GM23338 (cell line): ENCODE measurements around the gene DOCK1. TPM values are rescaled to one million over a fixed set of nuclear protein-coding genes. Genes with fewer than 3 reads are reported as not detected.

Experiments used
- ATAC-seq: fragments of 200-7000 bp; cut with Tn5 transposase; 3 replicates; pipeline ENCODE4 v1.9.1; 2020
- DNase-seq: peaks from one replicate; pipeline ENCODE4 v3.0.0-alpha.2; 2015; ENCODE audit warnings: low spot score
- H2AFZ ChIP-seq: fragments of 200-600 bp; sonication (generic); 2 replicates; pipeline ENCODE4 v1.8.0; 2016; ENCODE audit warnings: antibody characterized with exemption, mild to moderate bottlenecking, moderate library complexity
- H3F3A ChIP-seq: fragments of 200-600 bp; sonication (generic); replicated peaks from 2 replicates; pipeline ENCODE4 v1.8.0; 2017; ENCODE audit warnings: antibody characterized with exemption, mixed run types, low read depth
- H3K27ac ChIP-seq: fragments of 200-600 bp; sonication (generic); 2 replicates; pipeline ENCODE4 v1.6.1; 2016; ENCODE audit warnings: low read depth
- H3K27me3 ChIP-seq: fragments of 200-600 bp; sonication (generic); 2 replicates; pipeline ENCODE4 v1.8.0; 2016; ENCODE audit warnings: mild to moderate bottlenecking, mixed run types, moderate library complexity; ENCODE audit not compliant: insufficient read depth
- H3K36me3 ChIP-seq: fragments of 200-600 bp; sonication (generic); 2 replicates; pipeline ENCODE4 v1.8.0; 2016; ENCODE audit warnings: mild to moderate bottlenecking; ENCODE audit not compliant: insufficient read depth
- H3K4me1 ChIP-seq: fragments of 200-600 bp; sonication (generic); 2 replicates; pipeline ENCODE4 v1.8.0; 2016; ENCODE audit warnings: mild to moderate bottlenecking, moderate library complexity; ENCODE audit not compliant: insufficient read depth
- H3K4me2 ChIP-seq: fragments of 200-600 bp; sonication (generic); 2 replicates; pipeline ENCODE4 v1.7.1; 2017; ENCODE audit warnings: mixed run types
- H3K4me3 ChIP-seq: fragments of 200-600 bp; sonication (generic); 2 replicates; pipeline ENCODE4 v1.6.1; 2016; ENCODE audit warnings: mixed run types
- H3K79me2 ChIP-seq: fragments of 200-600 bp; sonication (generic); replicated peaks from 2 replicates; pipeline ENCODE4 v1.8.0; 2017; ENCODE audit warnings: mild to moderate bottlenecking; ENCODE audit not compliant: insufficient read depth
- H3K9me2 ChIP-seq: fragments of 200-600 bp; sonication (generic); 2 replicates; pipeline ENCODE4 v1.8.0; 2017; ENCODE audit not compliant: insufficient read depth
- H4K20me1 ChIP-seq: fragments of 200-600 bp; sonication (generic); replicated peaks from 2 replicates; pipeline ENCODE4 v1.8.0; 2017; ENCODE audit warnings: mild to moderate bottlenecking; ENCODE audit not compliant: insufficient read depth
- H3K27ac Mint-ChIP-seq: 2 replicates; pipeline ENCODE4 v1.8.0; 2020; ENCODE audit warnings: inconsistent platforms, mild to moderate bottlenecking, moderate library complexity, mixed read lengths
- H3K27me3 Mint-ChIP-seq: 3 replicates; pipeline ENCODE4 v1.8.0; 2022; ENCODE audit warnings: low read depth, mild to moderate bottlenecking, moderate library complexity, mixed read lengths, inconsistent platforms; ENCODE audit not compliant: insufficient read depth, poor library complexity
- H3K36me3 Mint-ChIP-seq: 3 replicates; pipeline ENCODE4 v1.8.0; 2021; ENCODE audit warnings: low read depth, mild to moderate bottlenecking, inconsistent platforms, moderate library complexity, mixed read lengths
- H3K4me1 Mint-ChIP-seq: 3 replicates; pipeline ENCODE4 v1.8.0; 2020; ENCODE audit warnings: mild to moderate bottlenecking, inconsistent platforms, mixed read lengths
- H3K4me3 Mint-ChIP-seq: 3 replicates; pipeline ENCODE4 v1.8.0; 2021; ENCODE audit warnings: moderate library complexity, mild to moderate bottlenecking, inconsistent platforms, mixed read lengths
- H3K9me3 Mint-ChIP-seq: 3 replicates; pipeline ENCODE4 v1.8.0; 2020; ENCODE audit warnings: moderate library complexity, mild to moderate bottlenecking, inconsistent platforms, mixed read lengths
- CREB1 ChIP-seq: fragments of 250-450 bp; sonication (Bioruptor Pico); IDR thresholded peaks from 2 replicates; pipeline ENCODE4 v1.5.0; 2020; ENCODE audit warnings: low read depth, mild to moderate bottlenecking, moderate library complexity
- EZH2 ChIP-seq: fragments of 200-600 bp; sonication (generic); IDR thresholded peaks from one replicate; pipeline ENCODE4 v1.8.0; 2017; ENCODE audit warnings: antibody characterized with exemption, mild to moderate bottlenecking, low read depth; ENCODE audit not compliant: unreplicated experiment
- EZH2phosphoT487 ChIP-seq: fragments of 200-600 bp; sonication (generic); IDR thresholded peaks from one replicate; pipeline ENCODE4 v1.8.1; 2018; ENCODE audit warnings: antibody characterized with exemption; ENCODE audit not compliant: unreplicated experiment
- JUNB ChIP-seq: IDR thresholded peaks from one replicate; pipeline ENCODE4 v1.6.1; 2016; ENCODE audit warnings: antibody characterized with exemption; ENCODE audit not compliant: unreplicated experiment
- NANOG ChIP-seq: IDR thresholded peaks from 2 replicates; pipeline ENCODE4 v1.6.1; 2016; ENCODE audit warnings: antibody characterized with exemption, borderline replicate concordance
- POLR2AphosphoS5 ChIP-seq: IDR thresholded peaks from 2 replicates; pipeline ENCODE4 v1.6.1; 2016; ENCODE audit warnings: antibody characterized with exemption, low read depth
- STAT1 ChIP-seq: IDR thresholded peaks from one replicate; pipeline ENCODE4 v1.6.1; 2016; ENCODE audit warnings: antibody characterized with exemption; ENCODE audit not compliant: unreplicated experiment
- ZNF114 ChIP-seq: fragments of 250-450 bp; sonication (Bioruptor Pico); IDR thresholded peaks from 2 replicates; pipeline ENCODE4 v1.5.0; 2020; ENCODE audit warnings: mild to moderate bottlenecking, moderate library complexity
- ZNF331 ChIP-seq: fragments of 250-450 bp; sonication (Bioruptor Pico); IDR thresholded peaks from 2 replicates; pipeline ENCODE4 v1.5.0; 2020; ENCODE audit warnings: low read depth, mild to moderate bottlenecking, moderate library complexity
- polyA plus RNA-seq: library from polyadenylated mRNA; unstranded; fragments of >200 nt; fragmentation: Nextera tagmentation; extraction: Ambion mirVana; gene quantifications from 2 replicates; pipeline ENCODE4 v1.2.1, GENCODE V29; 2016
- total RNA-seq: library from RNA; depleted of rRNA; stranded (reverse); fragments of >200 nt; shearing (Covaris generic); gene quantifications from 2 replicates; pipeline ENCODE4 v1.2.3, GENCODE V29; 2014
- TF ChIP-seq, protein P1 (sequence below), 2 experiments: fragments of 200-600 bp in 1 of 2; sonication (generic) in 1 of 2; conservative IDR thresholded peaks; 2 replicates each; pipeline versions ENCODE4 v1.5.1 to v1.6.1; 2016 to 2017; ENCODE audit warnings: antibody characterized with exemption in 2 of 2, low read depth in 2 of 2, mild to moderate bottlenecking in 2 of 2, moderate library complexity in 1 of 2
- TF ChIP-seq, protein P2 (sequence below): IDR thresholded peaks from 2 replicates; pipeline ENCODE4 v1.6.1; 2016; ENCODE audit warnings: antibody characterized with exemption
- TF ChIP-seq, protein P3 (sequence below): IDR thresholded peaks from one replicate; pipeline ENCODE4 v1.6.1; 2018; ENCODE audit warnings: antibody characterized with exemption; ENCODE audit not compliant: unreplicated experiment
- TF ChIP-seq, protein P4 (sequence below): fragments of 250-450 bp; sonication (Bioruptor Pico); IDR thresholded peaks from 2 replicates; pipeline ENCODE4 v1.5.0; 2020; ENCODE audit warnings: mild to moderate bottlenecking, moderate library complexity

Gene DOCK1
- total and polyA plus RNA-seq, 2 experiments from 2014 or later = 13.2 to 55.3 TPM

DNA sequence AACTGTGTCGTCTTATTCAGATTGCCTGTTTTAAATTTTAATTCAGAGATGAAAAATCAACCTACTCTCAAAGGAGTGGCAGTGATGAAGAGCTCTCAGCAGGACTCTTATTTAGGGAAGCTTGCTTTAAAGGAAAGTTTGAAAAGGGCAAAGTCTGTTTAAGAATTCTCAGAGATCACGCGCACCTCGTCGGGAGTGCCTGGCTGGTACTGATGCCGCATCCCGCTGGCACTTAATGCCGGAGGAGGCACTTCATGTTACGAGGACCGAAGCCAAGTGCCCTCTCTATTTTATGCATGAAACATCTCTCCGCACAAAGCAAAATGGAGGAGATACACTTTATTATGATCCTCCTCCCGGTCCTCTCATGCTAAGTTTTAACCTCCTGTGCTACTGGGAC is 362.2 kb downstream of the DOCK1 start:
- Histone ChIP-seq H3K27ac (no peak overlapping the region), H3K27me3 (no peaks in the 10 kb centered on the region), H4K20me1 (0 out of 2 replicates have a peak, but pooled peaks cover 2% of the 10 kb centered on the region), H3K4me2 (no peak overlapping the region), H3K36me3 (no peaks in the 10 kb centered on the region), H3K79me2 (no peaks in the 10 kb centered on the region), H3K4me1 (no peaks in the 10 kb centered on the region), H2AFZ (no peak overlapping the region), H3F3A (no peaks in the 10 kb centered on the region), H3K9me2 (no peaks in the 10 kb centered on the region), H3K4me3 (no peak overlapping the region)
- peaks cover 9% of the 10 kb centered on the region for H3K4me1 Mint-ChIP-seq
- no peaks in the 10 kb centered on the region for H3K27me3 Mint-ChIP-seq
- no peak for ATAC-seq
- H3K9me3 Mint-ChIP-seq = no peaks in the 10 kb centered on the region
- no peak overlapping the region for H3K4me3 Mint-ChIP-seq
- H3K36me3 Mint-ChIP-seq = peaks cover 5% of the 10 kb centered on the region; the same call in 2 of the 3 replicates
- no peak overlapping the region for H3K27ac Mint-ChIP-seq
- TF ChIP-seq, protein P1, sequence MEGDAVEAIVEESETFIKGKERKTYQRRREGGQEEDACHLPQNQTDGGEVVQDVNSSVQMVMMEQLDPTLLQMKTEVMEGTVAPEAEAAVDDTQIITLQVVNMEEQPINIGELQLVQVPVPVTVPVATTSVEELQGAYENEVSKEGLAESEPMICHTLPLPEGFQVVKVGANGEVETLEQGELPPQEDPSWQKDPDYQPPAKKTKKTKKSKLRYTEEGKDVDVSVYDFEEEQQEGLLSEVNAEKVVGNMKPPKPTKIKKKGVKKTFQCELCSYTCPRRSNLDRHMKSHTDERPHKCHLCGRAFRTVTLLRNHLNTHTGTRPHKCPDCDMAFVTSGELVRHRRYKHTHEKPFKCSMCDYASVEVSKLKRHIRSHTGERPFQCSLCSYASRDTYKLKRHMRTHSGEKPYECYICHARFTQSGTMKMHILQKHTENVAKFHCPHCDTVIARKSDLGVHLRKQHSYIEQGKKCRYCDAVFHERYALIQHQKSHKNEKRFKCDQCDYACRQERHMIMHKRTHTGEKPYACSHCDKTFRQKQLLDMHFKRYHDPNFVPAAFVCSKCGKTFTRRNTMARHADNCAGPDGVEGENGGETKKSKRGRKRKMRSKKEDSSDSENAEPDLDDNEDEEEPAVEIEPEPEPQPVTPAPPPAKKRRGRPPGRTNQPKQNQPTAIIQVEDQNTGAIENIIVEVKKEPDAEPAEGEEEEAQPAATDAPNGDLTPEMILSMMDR (conservative IDR thresholded peaks at IDR 0.05; ENCODE audit: low read depth in 2 of 2) = no peak
- TF ChIP-seq, protein P2, sequence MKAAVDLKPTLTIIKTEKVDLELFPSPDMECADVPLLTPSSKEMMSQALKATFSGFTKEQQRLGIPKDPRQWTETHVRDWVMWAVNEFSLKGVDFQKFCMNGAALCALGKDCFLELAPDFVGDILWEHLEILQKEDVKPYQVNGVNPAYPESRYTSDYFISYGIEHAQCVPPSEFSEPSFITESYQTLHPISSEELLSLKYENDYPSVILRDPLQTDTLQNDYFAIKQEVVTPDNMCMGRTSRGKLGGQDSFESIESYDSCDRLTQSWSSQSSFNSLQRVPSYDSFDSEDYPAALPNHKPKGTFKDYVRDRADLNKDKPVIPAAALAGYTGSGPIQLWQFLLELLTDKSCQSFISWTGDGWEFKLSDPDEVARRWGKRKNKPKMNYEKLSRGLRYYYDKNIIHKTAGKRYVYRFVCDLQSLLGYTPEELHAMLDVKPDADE = no peak
- no peak for TF ChIP-seq ZNF114 (CRISPR knock-in tag)
- TF ChIP-seq, protein P3, sequence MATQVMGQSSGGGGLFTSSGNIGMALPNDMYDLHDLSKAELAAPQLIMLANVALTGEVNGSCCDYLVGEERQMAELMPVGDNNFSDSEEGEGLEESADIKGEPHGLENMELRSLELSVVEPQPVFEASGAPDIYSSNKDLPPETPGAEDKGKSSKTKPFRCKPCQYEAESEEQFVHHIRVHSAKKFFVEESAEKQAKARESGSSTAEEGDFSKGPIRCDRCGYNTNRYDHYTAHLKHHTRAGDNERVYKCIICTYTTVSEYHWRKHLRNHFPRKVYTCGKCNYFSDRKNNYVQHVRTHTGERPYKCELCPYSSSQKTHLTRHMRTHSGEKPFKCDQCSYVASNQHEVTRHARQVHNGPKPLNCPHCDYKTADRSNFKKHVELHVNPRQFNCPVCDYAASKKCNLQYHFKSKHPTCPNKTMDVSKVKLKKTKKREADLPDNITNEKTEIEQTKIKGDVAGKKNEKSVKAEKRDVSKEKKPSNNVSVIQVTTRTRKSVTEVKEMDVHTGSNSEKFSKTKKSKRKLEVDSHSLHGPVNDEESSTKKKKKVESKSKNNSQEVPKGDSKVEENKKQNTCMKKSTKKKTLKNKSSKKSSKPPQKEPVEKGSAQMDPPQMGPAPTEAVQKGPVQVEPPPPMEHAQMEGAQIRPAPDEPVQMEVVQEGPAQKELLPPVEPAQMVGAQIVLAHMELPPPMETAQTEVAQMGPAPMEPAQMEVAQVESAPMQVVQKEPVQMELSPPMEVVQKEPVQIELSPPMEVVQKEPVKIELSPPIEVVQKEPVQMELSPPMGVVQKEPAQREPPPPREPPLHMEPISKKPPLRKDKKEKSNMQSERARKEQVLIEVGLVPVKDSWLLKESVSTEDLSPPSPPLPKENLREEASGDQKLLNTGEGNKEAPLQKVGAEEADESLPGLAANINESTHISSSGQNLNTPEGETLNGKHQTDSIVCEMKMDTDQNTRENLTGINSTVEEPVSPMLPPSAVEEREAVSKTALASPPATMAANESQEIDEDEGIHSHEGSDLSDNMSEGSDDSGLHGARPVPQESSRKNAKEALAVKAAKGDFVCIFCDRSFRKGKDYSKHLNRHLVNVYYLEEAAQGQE = no peak
- no peak for TF ChIP-seq JUNB
- TF ChIP-seq STAT1 = no peak
- TF ChIP-seq EZH2 = no peak
- TF ChIP-seq NANOG = no peak
- TF ChIP-seq ZNF331 (CRISPR knock-in tag) = no peak
- TF ChIP-seq POLR2AphosphoS5 = no peak
- no peak for TF ChIP-seq CREB1 (CRISPR knock-in tag)
- TF ChIP-seq EZH2phosphoT487 = no peak
- TF ChIP-seq, protein P4, sequence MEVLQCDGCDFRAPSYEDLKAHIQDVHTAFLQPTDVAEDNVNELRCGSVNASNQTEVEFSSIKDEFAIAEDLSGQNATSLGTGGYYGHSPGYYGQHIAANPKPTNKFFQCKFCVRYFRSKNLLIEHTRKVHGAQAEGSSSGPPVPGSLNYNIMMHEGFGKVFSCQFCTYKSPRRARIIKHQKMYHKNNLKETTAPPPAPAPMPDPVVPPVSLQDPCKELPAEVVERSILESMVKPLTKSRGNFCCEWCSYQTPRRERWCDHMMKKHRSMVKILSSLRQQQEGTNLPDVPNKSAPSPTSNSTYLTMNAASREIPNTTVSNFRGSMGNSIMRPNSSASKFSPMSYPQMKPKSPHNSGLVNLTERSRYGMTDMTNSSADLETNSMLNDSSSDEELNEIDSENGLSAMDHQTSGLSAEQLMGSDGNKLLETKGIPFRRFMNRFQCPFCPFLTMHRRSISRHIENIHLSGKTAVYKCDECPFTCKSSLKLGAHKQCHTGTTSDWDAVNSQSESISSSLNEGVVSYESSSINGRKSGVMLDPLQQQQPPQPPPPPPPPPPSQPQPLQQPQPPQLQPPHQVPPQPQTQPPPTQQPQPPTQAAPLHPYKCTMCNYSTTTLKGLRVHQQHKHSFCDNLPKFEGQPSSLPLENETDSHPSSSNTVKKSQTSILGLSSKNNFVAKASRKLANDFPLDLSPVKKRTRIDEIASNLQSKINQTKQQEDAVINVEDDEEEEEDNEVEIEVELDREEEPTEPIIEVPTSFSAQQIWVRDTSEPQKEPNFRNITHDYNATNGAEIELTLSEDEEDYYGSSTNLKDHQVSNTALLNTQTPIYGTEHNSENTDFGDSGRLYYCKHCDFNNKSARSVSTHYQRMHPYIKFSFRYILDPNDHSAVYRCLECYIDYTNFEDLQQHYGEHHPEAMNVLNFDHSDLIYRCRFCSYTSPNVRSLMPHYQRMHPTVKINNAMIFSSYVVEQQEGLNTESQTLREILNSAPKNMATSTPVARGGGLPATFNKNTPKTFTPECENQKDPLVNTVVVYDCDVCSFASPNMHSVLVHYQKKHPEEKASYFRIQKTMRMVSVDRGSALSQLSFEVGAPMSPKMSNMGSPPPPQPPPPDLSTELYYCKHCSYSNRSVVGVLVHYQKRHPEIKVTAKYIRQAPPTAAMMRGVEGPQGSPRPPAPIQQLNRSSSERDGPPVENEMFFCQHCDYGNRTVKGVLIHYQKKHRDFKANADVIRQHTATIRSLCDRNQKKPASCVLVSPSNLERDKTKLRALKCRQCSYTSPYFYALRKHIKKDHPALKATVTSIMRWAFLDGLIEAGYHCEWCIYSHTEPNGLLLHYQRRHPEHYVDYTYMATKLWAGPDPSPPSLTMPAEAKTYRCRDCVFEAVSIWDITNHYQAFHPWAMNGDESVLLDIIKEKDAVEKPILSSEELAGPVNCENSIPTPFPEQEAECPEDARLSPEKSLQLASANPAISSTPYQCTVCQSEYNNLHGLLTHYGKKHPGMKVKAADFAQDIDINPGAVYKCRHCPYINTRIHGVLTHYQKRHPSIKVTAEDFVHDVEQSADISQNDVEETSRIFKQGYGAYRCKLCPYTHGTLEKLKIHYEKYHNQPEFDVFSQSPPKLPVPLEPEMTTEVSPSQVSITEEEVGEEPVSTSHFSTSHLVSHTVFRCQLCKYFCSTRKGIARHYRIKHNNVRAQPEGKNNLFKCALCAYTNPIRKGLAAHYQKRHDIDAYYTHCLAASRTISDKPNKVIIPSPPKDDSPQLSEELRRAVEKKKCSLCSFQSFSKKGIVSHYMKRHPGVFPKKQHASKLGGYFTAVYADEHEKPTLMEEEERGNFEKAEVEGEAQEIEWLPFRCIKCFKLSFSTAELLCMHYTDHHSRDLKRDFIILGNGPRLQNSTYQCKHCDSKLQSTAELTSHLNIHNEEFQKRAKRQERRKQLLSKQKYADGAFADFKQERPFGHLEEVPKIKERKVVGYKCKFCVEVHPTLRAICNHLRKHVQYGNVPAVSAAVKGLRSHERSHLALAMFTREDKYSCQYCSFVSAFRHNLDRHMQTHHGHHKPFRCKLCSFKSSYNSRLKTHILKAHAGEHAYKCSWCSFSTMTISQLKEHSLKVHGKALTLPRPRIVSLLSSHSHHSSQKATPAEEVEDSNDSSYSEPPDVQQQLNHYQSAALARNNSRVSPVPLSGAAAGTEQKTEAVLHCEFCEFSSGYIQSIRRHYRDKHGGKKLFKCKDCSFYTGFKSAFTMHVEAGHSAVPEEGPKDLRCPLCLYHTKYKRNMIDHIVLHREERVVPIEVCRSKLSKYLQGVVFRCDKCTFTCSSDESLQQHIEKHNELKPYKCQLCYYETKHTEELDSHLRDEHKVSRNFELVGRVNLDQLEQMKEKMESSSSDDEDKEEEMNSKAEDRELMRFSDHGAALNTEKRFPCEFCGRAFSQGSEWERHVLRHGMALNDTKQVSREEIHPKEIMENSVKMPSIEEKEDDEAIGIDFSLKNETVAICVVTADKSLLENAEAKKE (CRISPR knock-in tag) = no peak
- DNase-seq = no peak
